H1 (cell line): Measurements from ENCODE around the gene SETX. TPM values are rescaled to one million over a fixed set of nuclear protein-coding genes. Genes with fewer than 3 reads are reported as not detected.

Experiments used
- CTCF ChIA-PET: fragments of 300-600 bp; sonication (Branson Sonifier 250); formaldehyde crosslinking; loops from one replicate; lab custom pipeline; 2021; ENCODE audit not compliant: partially characterized antibody; lab: Charles Lee
- POLR2A ChIA-PET: fragments of 300-600 bp; sonication (Branson Sonifier 250); formaldehyde crosslinking; loops from one replicate; lab custom pipeline; 2021; ENCODE audit warnings: inconsistent platforms; ENCODE audit not compliant: partially characterized antibody; lab: Charles Lee
- DNase-seq, 2 experiments: peaks; one replicate each; pipeline versions ENCODE4 v3.0.0 to v3.0.0-alpha.2; 2010 to 2022; ENCODE audit warnings: low spot score in 2 of 2, low read depth in 1 of 2, mixed read lengths in 1 of 2
- FAIRE-seq: peaks from 2 replicates; lab custom pipeline; 2011; peaks lifted over from hg19 to GRCh38; lab: Jason Lieb, UNC
- H2AFZ ChIP-seq: 2 replicates; pipeline ENCODE4 v1.8.1; 2012; ENCODE audit warnings: low read length, inconsistent platforms
- H2AK5ac ChIP-seq: 2 replicates; pipeline ENCODE4 v1.6.1; 2013; ENCODE audit warnings: low read depth, low read length
- H2BK120ac ChIP-seq: replicated peaks from 2 replicates; pipeline ENCODE3; 2013; ENCODE audit warnings: low read depth, low read length, inconsistent platforms
- H2BK12ac ChIP-seq: 2 replicates; pipeline ENCODE4 v1.6.1; 2013; ENCODE audit warnings: low read depth, low read length
- H2BK15ac ChIP-seq: 2 replicates; pipeline ENCODE4 v1.6.1; 2013; ENCODE audit warnings: low read length
- H2BK20ac ChIP-seq: 2 replicates; pipeline ENCODE4 v1.6.1; 2013; ENCODE audit warnings: low read length
- H2BK5ac ChIP-seq: 2 replicates; pipeline ENCODE4 v1.6.1; 2013; ENCODE audit warnings: low read depth, low read length
- H3K14ac ChIP-seq: 2 replicates; pipeline ENCODE4 v1.6.1; 2013; ENCODE audit warnings: inconsistent platforms; ENCODE audit not compliant: insufficient read length
- H3K18ac ChIP-seq: 2 replicates; pipeline ENCODE4 v1.6.1; 2013; ENCODE audit warnings: low read length; ENCODE audit errors: extremely low read depth
- H3K23ac ChIP-seq: 2 replicates; pipeline ENCODE4 v1.6.1; 2013; ENCODE audit warnings: inconsistent platforms; ENCODE audit not compliant: insufficient read length
- H3K23me2 ChIP-seq: 2 replicates; pipeline ENCODE4 v1.6.1; 2013; ENCODE audit warnings: low read depth, low read length
- H3K27ac ChIP-seq: 2 replicates; pipeline ENCODE4 v1.6.1; 2011; ENCODE audit warnings: low read depth, low read length, inconsistent platforms
- H3K27me3 ChIP-seq, 4 experiments: replicated peaks in 1 of 4; 1 replicate in 1 of 4; 2 replicates in 3 of 4; pipeline versions ENCODE4 v1.6.1 to v1.8.1; 2011 to 2013; ENCODE audit warnings: low read length in 3 of 4, mild to moderate bottlenecking in 3 of 4, inconsistent platforms in 2 of 4, mixed read lengths in 2 of 4, moderate library complexity in 1 of 4; ENCODE audit not compliant: control insufficient read depth in 3 of 4, insufficient read depth in 3 of 4; ENCODE audit errors: extremely low read depth in 1 of 4
- H3K36me3 ChIP-seq, 4 experiments: 2 replicates each; pipeline versions ENCODE4 v1.6.1 to v1.8.1; 2011 to 2013; ENCODE audit warnings: mild to moderate bottlenecking in 4 of 4, low read length in 3 of 4, moderate library complexity in 2 of 4, control low read depth in 1 of 4, inconsistent platforms in 1 of 4; ENCODE audit not compliant: insufficient read depth in 4 of 4, control insufficient read depth in 2 of 4
- H3K4ac ChIP-seq: replicated peaks from 2 replicates; pipeline ENCODE3; 2013; ENCODE audit warnings: low read length, low read depth, mixed read lengths, inconsistent platforms; ENCODE audit not compliant: insufficient read length
- H3K4me1 ChIP-seq, 4 experiments: replicated peaks in 1 of 4; 1 replicate in 1 of 4; 2 replicates in 3 of 4; pipeline versions ENCODE4 v1.6.1 to v1.8.1; 2011 to 2013; ENCODE audit warnings: low read length in 3 of 4, inconsistent platforms in 2 of 4, mixed read lengths in 1 of 4; ENCODE audit not compliant: insufficient read depth in 4 of 4, control insufficient read depth in 3 of 4
- H3K4me2 ChIP-seq, 2 experiments: 2 replicates each; pipeline versions ENCODE4 v1.6.1 to v1.8.1; 2011 to 2013; ENCODE audit warnings: low read depth in 2 of 2, low read length in 2 of 2, control low read depth in 1 of 2, inconsistent platforms in 1 of 2, mild to moderate bottlenecking in 1 of 2; ENCODE audit not compliant: insufficient read depth in 1 of 2
- H3K4me3 ChIP-seq, 4 experiments: fragments of 200-600, 300-600 bp in 1 of 4; sonication (generic), shearing (Covaris generic), sonication (Bioruptor Twin) in 1 of 4; 2 replicates each; pipeline versions ENCODE4 v1.5.1 to v1.8.1; 2011 to 2016; ENCODE audit warnings: low read length in 4 of 4, low read depth in 3 of 4, control low read depth in 2 of 4, inconsistent platforms in 2 of 4, mild to moderate bottlenecking in 2 of 4, mixed read lengths in 1 of 4, moderate library complexity in 1 of 4; ENCODE audit not compliant: insufficient read depth in 2 of 4; ENCODE audit errors: extremely low read depth in 1 of 4
- H3K56ac ChIP-seq: replicated peaks from 2 replicates; pipeline ENCODE3; 2013; ENCODE audit warnings: low read depth, mild to moderate bottlenecking, mixed read lengths, low read length, inconsistent platforms; ENCODE audit not compliant: insufficient read length
- H3K79me1 ChIP-seq: 2 replicates; pipeline ENCODE4 v1.6.1; 2013; ENCODE audit warnings: low read depth, low read length, control low read depth
- H3K79me2 ChIP-seq, 2 experiments: 2 replicates each; pipeline versions ENCODE4 v1.6.1 to v1.8.1; 2012 to 2013; ENCODE audit warnings: low read length in 2 of 2, mild to moderate bottlenecking in 2 of 2, inconsistent platforms in 1 of 2; ENCODE audit not compliant: insufficient read depth in 2 of 2, control insufficient read depth in 1 of 2
- H3K9ac ChIP-seq, 4 experiments: replicated peaks in 1 of 4; 1 replicate in 1 of 4; 2 replicates in 3 of 4; pipeline versions ENCODE4 v1.6.1 to v1.8.1; 2011 to 2013; ENCODE audit warnings: low read depth in 3 of 4, low read length in 3 of 4, control low read depth in 2 of 4, mild to moderate bottlenecking in 2 of 4, moderate library complexity in 2 of 4, inconsistent platforms in 1 of 4; ENCODE audit errors: extremely low read depth in 1 of 4
- H3K9me3 ChIP-seq, 2 experiments: 2 replicates each; pipeline versions ENCODE4 v1.6.1 to v1.8.1; 2012 to 2013; ENCODE audit warnings: mild to moderate bottlenecking in 2 of 2, moderate library complexity in 2 of 2, control low read depth in 1 of 2, inconsistent platforms in 1 of 2, low read depth in 1 of 2, low read length in 1 of 2, mixed read lengths in 1 of 2; ENCODE audit not compliant: insufficient read depth in 2 of 2
- H4K20me1 ChIP-seq, 2 experiments: replicated peaks in 1 of 2; 2 replicates each; pipeline versions ENCODE3 to v1.8.1; 2011 to 2013; ENCODE audit warnings: inconsistent platforms in 2 of 2, low read length in 2 of 2, mild to moderate bottlenecking in 1 of 2; ENCODE audit not compliant: insufficient read depth in 2 of 2, control insufficient read depth in 1 of 2
- H4K5ac ChIP-seq: 2 replicates; pipeline ENCODE4 v1.6.1; 2013; ENCODE audit warnings: low read length, low read depth, mixed read lengths, inconsistent platforms; ENCODE audit not compliant: insufficient read length
- H4K8ac ChIP-seq: 2 replicates; pipeline ENCODE4 v1.8.0; 2013; ENCODE audit warnings: mild to moderate bottlenecking, moderate library complexity, low read length, inconsistent platforms; ENCODE audit not compliant: insufficient read depth; ENCODE audit errors: extremely low read depth
- H4K91ac ChIP-seq: replicated peaks from 2 replicates; pipeline ENCODE3; 2013; ENCODE audit warnings: low read length, mixed read lengths, inconsistent platforms; ENCODE audit not compliant: insufficient read length
- WGBS, 2 experiments: shearing (Covaris generic) in 1 of 2; methylation state at CpG; one replicate each; pipeline versions ENCODE4 v1.1.6 to v1.1.7; 2013 to 2015; ENCODE audit warnings: low lambda C conversion rate in 2 of 2, mixed read lengths in 2 of 2, inconsistent platforms in 1 of 2, low coverage in 1 of 2, missing lambda C conversion rate in 1 of 2; ENCODE audit not compliant: insufficient replicate concordance in 2 of 2, insufficient coverage in 1 of 2, insufficient read length in 1 of 2; ENCODE audit errors: extremely low coverage in 1 of 2, missing lambda C conversion rate in 1 of 2; 5-methylcytosine and 5-hydroxymethylcytosine counted together
- polyA plus RNA-seq, 7 experiments: library from polyadenylated mRNA; depleted of rRNA in 3 of 7; stranded (reverse) in 5 of 7; unstranded in 2 of 7; fragments of >200 nt in 5 of 7; fragments of 200-250 nt in 2 of 7; gene quantifications; 1 replicate in 5 of 7; 2 replicates in 1 of 7; 4 replicates in 1 of 7; pipeline versions ENCODE4 v1.2.1 to v1.2.3, GENCODE V29; 2011 to 2013; ENCODE audit warnings: missing spikeins in 2 of 7, mixed read lengths in 2 of 7
- total RNA-seq: library from RNA; stranded (reverse); fragmentation: NEBNext Ultra II Directional; extraction: Animal tissue kit (Norgen Biotek cat#: 25700); gene quantifications from 2 replicates; pipeline ENCODE4 v1.2.1, GENCODE V29; 2021

SETX gene
- total and polyA plus RNA-seq, 2 of the 8 experiments (the other 6 are each of a cell fraction or from before 2014, with no cell fraction given), result 15.1 to 37.9 TPM

GRCh38 chr9:132390966-132391365, 36.2 kb upstream of the SETX start:
- Histone ChIP-seq H2BK20ac (no peak overlapping the region), H4K20me1 (no peaks in the 10 kb centered on the region), H2AK5ac (no peak overlapping the region), H3K4ac (no peak overlapping the region), H4K5ac (no peak overlapping the region), H3K4me2 (no peak overlapping the region), H3K36me3 (peaks cover 42 to 84% (median 71%) of the 10 kb centered on the region in 4 experiments), H2BK12ac (no peak overlapping the region), H3K56ac (no peak overlapping the region), H3K27me3 (no peaks in the 10 kb centered on the region), H3K79me2 (no peaks in the 10 kb centered on the region), H3K4me1 (no peaks in the 10 kb centered on the region), H2AFZ (no peak overlapping the region), H3K18ac (no peak overlapping the region), H3K4me3 (no peak overlapping the region), H3K23ac (no peak overlapping the region), H3K9ac (no peak overlapping the region), H2BK15ac (no peak overlapping the region), H2BK120ac (no peak overlapping the region), H4K8ac (no peak overlapping the region), H2BK5ac (no peak overlapping the region), H3K27ac (no peak overlapping the region), H3K9me3 (no peaks in the 10 kb centered on the region), H4K91ac (no peak overlapping the region), H3K79me1 (no peaks in the 10 kb centered on the region), H3K14ac (no peak overlapping the region), H3K23me2 (no peaks in the 10 kb centered on the region)
- DNase-seq, result no peak
- ChIA-PET POLR2A (interaction anchor here (1.1 kb wide), 1 partner anchor 11 kb away, joined by 3 read pairs; no protein-coding TSS in a partner anchor), CTCF (interaction anchor here (0.5 kb wide), 1 partner anchor 378 kb away, joined by 3 read pairs; no protein-coding TSS in a partner anchor)
- FAIRE-seq, result no peak
- 87% methylated on average over 7 of the region's 7 CpGs; no CpG with 5 or more reads in 1 of the 2 experiments for WGBS, 2 experiments
